Measurements from ENCODE around the gene HNF4A. TPM values are rescaled to one million over a fixed set of nuclear protein-coding genes. Genes with fewer than 3 reads are reported as not detected.
"Not testable (repeated sequence)": the region's sequence is repeated elsewhere in the genome, so short reads cannot be mapped to it uniquely, and the experiment has no call there.

HNF4A gene
- total RNA-seq, 3 donors from 2014 or later: 0.11 to 0.27 (median 0.18) TPM

DNA sequence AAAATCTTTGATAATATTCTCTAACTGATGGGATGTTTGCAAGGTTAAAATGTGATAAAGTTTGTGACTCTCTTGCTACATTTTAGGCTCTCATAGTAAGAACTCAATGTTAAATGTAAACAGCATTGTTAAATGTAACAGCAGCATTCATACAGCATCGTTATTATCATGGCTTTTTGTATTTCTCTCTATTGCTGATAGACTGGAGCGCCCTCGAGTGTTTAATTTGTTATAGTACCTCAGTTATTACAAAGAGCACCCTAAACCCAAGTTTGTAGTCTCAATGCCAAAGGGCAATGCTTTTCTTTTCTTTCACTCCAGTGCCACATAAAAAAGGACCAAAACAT, 105.3 kb downstream of the HNF4A start:
- Mint-ChIP-seq H3K27me3 (ENCODE audit: low read depth) (peaks cover 2% of the 10 kb centered on the region), H3K36me3 (ENCODE audit: insufficient read depth) (no peaks in the 10 kb centered on the region), H3K9me3 (no peaks in the 10 kb centered on the region)

DNA sequence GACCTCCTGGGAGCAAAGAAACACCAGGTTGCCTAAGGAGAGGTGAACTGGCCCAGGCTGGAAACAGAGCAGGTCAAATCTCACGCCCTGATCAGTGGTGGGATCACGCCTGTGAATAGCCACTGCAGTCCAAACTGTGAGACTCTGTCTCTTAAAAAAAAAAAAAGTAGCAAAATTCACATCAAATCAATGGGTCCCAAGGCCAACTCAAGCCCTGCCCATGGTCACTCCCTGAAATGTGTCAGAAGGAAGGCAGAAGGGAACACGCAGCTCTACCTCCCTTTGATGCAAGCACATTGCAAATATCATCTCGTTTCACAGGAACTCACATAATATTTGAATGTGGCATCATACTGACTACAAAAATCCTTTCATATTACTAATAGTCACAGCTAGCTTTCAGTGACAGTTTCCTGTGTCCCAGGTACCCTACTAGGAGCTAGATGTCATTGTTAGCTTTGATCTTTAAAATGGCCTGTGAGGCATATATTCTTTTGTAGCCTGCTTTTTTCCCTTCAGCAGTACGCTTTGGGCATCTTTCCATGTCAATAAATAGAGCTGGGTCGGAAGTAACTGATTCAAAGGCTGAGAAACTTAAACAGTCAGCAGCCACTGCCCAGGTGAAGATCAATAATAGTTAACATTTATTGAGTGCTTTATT, 105.8 kb downstream of the HNF4A start:
- Mint-ChIP-seq H3K36me3 (ENCODE audit: insufficient read depth) (no peaks in the 10 kb centered on the region), H3K27me3 (ENCODE audit: low read depth) (peaks cover 2% of the 10 kb centered on the region), H3K9me3 (no peaks in the 10 kb centered on the region), H3K4me3 (no peak overlapping the region), H3K4me1 (ENCODE audit: low read depth) (no peaks in the 10 kb centered on the region)
- no peak for DNase-seq
- no peak for ATAC-seq

More for the DNA sequence above, 105.3 kb downstream of the HNF4A start:
- Mint-ChIP-seq H3K4me1 (ENCODE audit: low read depth) (no peaks in the 10 kb centered on the region), H3K4me3 (no peak overlapping the region)
- DNase-seq (no peak), ATAC-seq (no peak)

DNA sequence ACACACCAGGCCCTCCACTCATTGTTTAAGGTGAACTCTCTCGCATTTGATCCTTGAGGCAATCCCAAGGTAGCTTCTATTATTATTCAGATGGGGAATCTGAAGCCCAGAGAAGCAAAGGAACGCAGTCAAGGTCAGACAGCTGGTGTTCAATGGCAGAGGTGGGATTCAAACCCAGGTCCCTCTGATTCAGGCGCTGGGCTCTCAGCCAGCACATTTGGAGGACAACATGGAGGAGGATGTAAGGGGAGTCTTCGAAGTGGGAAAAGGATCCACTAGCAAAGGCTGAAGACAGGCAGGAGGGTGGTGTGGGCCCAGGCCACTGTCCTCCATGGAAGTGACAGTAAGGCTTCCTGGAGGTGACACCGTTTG, 106.3 kb downstream of the HNF4A start:
- Mint-ChIP-seq H3K4me1 (ENCODE audit: low read depth) (no peaks in the 10 kb centered on the region), H3K4me3 (no peak overlapping the region), H3K27me3 (ENCODE audit: low read depth) (peaks cover 4% of the 10 kb centered on the region), H3K9me3 (no peaks in the 10 kb centered on the region), H3K36me3 (ENCODE audit: insufficient read depth) (no peaks in the 10 kb centered on the region)
- ATAC-seq (no peak), DNase-seq (no peak)

DNA sequence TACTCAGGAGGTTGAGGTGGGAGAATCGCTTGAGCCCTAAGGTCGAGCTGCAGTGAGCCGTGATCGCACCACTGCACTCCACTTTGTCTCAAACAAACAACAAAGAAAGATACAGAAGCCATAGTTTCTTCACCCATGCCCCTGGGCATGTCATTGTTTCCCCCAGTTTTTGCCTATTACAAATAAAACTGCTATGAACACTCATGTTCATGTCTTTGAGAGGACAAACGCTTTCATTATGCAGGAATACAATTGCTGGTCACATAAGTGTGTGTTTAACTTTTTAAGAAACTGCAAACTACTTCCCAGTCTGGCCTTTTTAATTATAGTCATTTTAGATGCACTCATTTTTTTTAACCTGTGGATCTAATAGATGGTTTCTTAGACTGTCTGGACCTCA, 108.0 kb downstream of the HNF4A start:
- no peaks in the 10 kb centered on the region for H3K4me1 Mint-ChIP-seq (ENCODE audit: low read depth)
- no peak for DNase-seq
- peaks cover 4% of the 10 kb centered on the region for H3K27me3 Mint-ChIP-seq (ENCODE audit: low read depth)
- H3K36me3 Mint-ChIP-seq (ENCODE audit: insufficient read depth): no peaks in the 10 kb centered on the region
- ATAC-seq: no peak
- H3K9me3 Mint-ChIP-seq: no peaks in the 10 kb centered on the region
- no peak overlapping the region for H3K4me3 Mint-ChIP-seq

DNA sequence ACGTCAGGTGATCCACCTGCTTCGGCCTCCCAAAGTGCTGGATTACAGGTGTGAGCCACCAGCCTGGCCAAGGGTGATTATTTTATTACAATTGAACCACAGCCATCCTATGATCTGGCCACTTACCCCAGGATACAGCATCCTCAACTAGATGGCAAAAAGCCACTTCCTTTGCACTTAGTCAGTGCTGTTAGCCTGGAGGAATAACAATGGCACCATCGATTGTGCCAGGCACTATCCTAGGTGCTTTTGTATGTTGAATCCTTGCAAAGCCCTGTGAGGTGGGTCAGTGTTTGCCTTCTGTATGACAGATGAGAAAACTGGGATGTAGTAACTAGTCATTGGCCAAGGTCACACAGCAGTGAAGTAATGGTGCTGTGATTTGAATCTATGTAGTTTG, 109.0 kb downstream of the HNF4A start:
- no peaks in the 10 kb centered on the region for H3K4me1 Mint-ChIP-seq (ENCODE audit: low read depth)
- H3K9me3 Mint-ChIP-seq: no peaks in the 10 kb centered on the region
- ATAC-seq (no peak), DNase-seq (no peak)
- H3K27me3 Mint-ChIP-seq (ENCODE audit: low read depth): peaks cover 4% of the 10 kb centered on the region
- no peak overlapping the region for H3K4me3 Mint-ChIP-seq
- H3K36me3 Mint-ChIP-seq (ENCODE audit: insufficient read depth): no peaks in the 10 kb centered on the region

DNA sequence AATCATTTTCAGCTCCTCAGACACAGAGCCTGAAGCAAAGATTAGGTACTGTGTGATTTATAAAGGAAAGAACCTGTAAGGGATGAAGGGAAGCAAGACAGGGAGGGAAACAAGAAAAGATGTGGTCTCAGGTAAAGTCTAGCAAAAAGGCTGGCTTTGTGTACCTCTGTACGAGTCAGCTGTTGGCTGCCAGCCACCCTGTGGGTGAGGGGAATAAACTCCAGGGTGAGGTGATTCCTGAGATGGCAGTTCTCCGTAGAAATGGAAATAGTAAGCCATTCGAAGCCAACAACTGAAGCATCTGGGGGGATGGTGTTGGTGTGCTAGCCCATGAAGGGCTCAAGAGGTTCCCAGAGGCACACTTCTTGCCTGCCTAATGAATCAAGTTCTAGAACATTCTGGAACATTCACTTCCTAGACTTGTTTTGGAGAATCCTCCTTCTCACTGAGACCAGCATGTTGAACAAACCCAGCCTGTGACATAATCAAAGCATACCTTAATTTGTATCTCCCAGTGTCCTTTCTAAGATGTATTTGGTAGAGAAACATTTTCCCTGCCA, 109.6 kb downstream of the HNF4A start:
- ATAC-seq: no peak
- no peak for DNase-seq
- Mint-ChIP-seq H3K4me3 (no peak overlapping the region), H3K27me3 (ENCODE audit: low read depth) (peaks cover 4% of the 10 kb centered on the region), H3K36me3 (ENCODE audit: insufficient read depth) (no peaks in the 10 kb centered on the region), H3K4me1 (ENCODE audit: low read depth) (no peaks in the 10 kb centered on the region), H3K9me3 (no peaks in the 10 kb centered on the region)

DNA sequence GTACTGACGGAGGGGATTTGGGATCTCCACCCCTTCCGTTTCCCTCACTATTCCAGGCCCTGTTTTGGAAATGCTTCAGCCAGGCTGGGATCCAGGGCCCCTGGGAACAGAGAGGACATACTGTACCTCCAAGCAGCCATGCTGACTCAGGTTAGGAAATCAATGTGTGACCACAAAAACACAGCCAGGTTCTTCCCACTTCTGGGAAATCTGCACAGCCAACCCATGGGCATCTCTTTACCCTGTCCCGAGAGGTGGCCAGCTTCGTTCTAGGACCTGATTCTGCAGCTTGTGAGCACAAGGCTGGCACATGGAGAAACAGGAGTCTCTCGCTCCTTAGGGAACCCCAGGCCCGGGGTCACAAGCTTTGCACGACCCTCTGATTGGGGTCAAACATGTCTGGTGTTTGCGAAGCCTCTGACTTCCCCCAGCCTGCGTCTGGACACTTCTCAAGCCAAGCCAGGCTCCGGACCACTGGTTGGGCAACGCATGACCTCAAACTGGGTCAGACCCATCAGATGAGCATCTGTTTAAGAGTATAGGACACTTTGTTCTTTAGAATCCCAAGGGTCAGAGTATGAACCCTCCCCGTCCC, 111.9 kb downstream of the HNF4A start:
- Mint-ChIP-seq H3K9me3 (no peaks in the 10 kb centered on the region), H3K4me3 (no peak overlapping the region), H3K27me3 (ENCODE audit: low read depth) (peaks cover 4% of the 10 kb centered on the region), H3K36me3 (ENCODE audit: insufficient read depth) (no peaks in the 10 kb centered on the region), H3K4me1 (ENCODE audit: low read depth) (no peaks in the 10 kb centered on the region)
- DNase-seq: no peak
- ATAC-seq: no peak

DNA sequence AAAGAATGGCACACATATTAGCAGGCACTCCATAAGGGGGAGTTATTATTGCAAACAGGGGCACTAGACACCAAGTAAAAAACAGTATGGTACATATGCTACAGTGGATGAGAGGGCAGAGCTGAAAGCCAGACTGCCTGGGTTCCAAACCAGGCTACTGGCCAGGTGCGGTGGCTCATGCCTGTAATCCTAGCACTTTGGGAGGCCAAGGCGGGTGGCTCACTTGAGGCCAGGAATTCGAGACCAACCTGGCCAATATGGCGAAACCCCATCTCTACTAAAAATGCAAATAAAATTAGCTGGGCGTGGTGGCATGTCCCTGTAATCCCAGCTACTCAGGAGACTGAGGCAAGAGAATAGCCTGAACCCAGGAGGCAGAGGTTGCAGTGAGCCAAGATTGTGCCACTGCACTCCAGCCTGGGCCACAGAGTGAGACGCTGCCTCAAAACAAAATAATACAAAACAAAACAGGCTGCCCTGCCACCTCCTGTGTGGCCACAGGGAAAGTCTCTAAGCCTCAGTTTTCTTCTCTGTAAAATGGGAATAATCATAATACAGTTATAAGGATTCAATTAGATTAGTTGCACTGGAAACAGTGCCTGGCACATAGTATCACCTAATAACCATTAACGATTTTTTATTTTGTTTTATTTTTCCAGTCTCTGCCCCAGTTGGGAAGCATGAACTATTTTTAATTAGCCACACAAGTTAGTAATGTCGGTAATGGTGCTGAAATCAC, 112.7 kb downstream of the HNF4A start:
- no peak for ATAC-seq
- Mint-ChIP-seq H3K9me3 (no peaks in the 10 kb centered on the region), H3K4me1 (ENCODE audit: low read depth) (no peaks in the 10 kb centered on the region), H3K27me3 (ENCODE audit: low read depth) (peaks cover 2% of the 10 kb centered on the region), H3K4me3 (no peak overlapping the region), H3K36me3 (ENCODE audit: insufficient read depth) (no peaks in the 10 kb centered on the region)
- DNase-seq: no peak

DNA sequence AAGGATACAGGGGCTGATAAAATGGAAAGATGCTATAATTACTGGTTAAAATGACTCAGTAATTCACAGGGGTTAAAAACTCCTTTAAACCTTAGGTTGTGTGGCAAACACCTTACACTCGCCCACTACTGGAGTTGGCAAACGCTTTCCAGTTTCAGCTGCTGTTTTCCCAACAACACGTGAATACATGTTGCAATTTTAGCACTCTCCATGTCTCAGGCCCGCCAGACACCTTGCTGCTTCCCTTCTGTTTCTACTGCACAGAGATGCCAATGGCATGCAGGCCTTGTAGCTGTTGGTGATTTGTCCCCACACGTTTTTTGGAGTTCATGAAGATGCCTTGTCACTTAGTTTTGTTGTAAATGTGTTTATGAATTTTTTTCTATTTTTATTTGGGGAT, 114.8 kb downstream of the HNF4A start:
- H3K27me3 Mint-ChIP-seq (ENCODE audit: low read depth): peaks cover 2% of the 10 kb centered on the region
- H3K36me3 Mint-ChIP-seq (ENCODE audit: insufficient read depth): no peaks in the 10 kb centered on the region
- H3K4me3 Mint-ChIP-seq: no peak overlapping the region
- peaks cover 4% of the 10 kb centered on the region for H3K4me1 Mint-ChIP-seq (ENCODE audit: low read depth)
- DNase-seq (no peak), ATAC-seq (no peak)
- no peaks in the 10 kb centered on the region for H3K9me3 Mint-ChIP-seq

DNA sequence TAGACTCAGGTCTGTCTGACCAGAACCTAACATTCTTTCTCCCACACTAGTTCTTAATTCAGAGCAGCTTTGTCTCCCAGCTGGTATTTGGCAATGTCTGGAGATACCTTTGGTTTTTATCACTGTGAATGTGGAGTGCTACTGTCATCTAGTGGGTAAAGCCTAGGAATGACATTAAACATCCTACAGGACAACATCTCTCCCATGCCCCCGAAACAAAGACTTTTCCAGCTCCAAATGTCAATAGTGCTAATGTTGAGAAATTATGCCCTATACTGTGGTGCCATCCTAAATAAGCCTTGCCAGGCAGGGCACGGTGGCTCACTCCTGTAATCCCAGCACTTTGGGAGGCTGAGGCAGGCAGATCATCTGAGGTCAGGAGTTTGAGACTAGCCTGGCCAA, 116.0 kb downstream of the HNF4A start:
- Mint-ChIP-seq H3K36me3 (ENCODE audit: insufficient read depth) (no peaks in the 10 kb centered on the region), H3K27me3 (ENCODE audit: low read depth) (peaks cover under 1% of the 10 kb centered on the region), H3K4me3 (no peak overlapping the region), H3K4me1 (ENCODE audit: low read depth) (peaks cover 14% of the 10 kb centered on the region), H3K9me3 (no peaks in the 10 kb centered on the region)
- ATAC-seq (no peak), DNase-seq (no peak)

DNA sequence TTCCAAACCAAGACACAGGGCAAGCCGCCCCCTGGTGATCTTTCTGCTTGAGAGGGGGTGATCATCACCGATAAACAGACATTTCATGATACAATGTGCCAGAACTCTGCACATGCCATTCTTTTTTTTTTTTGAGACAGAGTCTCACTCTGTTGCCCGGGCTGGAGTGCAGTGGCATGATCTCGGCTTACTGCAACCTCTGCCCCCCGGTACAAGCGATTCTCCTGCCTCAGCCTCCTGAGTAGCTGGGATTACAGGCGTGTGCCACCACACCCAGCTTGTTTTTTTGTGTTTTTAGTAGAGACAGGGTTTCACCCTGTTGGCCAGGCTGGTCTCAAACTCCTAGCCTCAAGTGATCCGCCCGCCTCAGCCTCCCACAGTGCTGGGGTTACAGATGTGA, 116.8 kb downstream of the HNF4A start:
- not testable (repeated sequence) for H3K9me3 Mint-ChIP-seq; ATAC-seq; H3K27me3 Mint-ChIP-seq (ENCODE audit: low read depth); DNase-seq; H3K36me3 Mint-ChIP-seq (ENCODE audit: insufficient read depth); H3K4me3 Mint-ChIP-seq
- peaks cover 22% of the 10 kb centered on the region for H3K4me1 Mint-ChIP-seq (ENCODE audit: low read depth)

DNA sequence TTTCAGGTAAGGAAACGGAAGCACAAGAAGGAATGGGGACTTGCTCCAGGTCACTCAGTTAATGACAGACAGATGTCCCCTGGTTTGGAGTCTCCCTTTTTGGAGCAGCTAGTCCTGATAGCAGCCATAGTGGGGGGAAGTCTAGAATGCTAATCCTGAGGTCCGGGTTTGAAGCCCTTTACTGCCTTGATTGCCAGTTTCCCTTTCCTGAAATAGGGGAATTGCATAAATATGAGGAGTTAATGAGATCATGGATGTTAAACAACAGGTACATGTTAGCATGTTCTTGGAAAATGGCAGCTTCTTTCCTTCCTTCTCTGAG, 119.8 kb downstream of the HNF4A start:
- H3K4me1 Mint-ChIP-seq (ENCODE audit: low read depth): peaks cover 25% of the 10 kb centered on the region
- no peaks in the 10 kb centered on the region for H3K27me3 Mint-ChIP-seq (ENCODE audit: low read depth)
- no peaks in the 10 kb centered on the region for H3K9me3 Mint-ChIP-seq
- no peak for ATAC-seq
- H3K36me3 Mint-ChIP-seq (ENCODE audit: insufficient read depth): no peaks in the 10 kb centered on the region
- no peak for DNase-seq
- H3K4me3 Mint-ChIP-seq: peak overlapping the region; percentile 95

DNA sequence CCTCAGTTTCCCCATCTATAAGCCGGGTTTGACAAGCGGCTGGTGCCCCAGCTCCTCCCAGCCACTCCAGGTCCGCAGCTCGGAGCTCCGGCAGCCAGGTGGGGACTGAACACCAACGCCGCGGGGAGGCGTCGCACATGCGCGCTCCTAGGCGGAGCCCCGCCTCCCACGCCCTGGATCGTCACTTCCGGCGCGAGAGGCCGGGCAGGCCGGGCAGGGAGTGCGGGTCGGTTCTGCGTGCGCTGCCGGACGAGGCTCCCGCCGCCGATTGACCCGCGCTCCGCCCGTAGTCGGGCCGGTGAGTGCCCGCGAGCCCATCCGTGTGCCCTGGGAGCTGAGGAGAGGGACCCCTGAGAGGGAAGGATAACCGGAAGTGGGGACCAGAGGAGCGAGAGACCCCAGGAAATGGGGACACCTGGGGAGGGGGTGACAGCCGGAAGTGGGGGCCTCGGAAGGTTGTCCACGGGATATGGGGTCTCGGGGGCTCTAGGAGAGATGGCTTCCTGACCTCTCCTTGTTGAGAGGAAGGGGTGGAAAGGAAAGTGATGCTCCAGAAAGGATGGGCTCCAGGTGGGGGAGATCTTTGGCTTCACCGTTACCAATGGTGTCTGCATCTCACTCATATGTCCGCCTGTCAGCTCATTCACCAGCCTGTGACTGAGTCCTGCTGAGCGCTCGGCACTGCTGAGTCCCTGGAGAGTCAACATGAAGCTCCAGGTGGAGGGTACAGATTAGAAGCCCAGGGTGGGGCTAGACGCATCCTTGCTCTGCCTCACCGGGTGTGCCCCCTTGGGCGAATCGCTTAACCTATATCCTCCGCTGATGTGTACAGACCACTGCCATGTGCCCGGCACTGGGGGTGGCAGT, 120.4 kb downstream of the HNF4A start, which contains the start of gene TTPAL:
TTPAL (plus strand) TSS at position 181 of the 867 bp plus-strand sequence. CDS start 4,126 bp downstream, outside the sequence.
- peak; percentile 97 to 98 for ATAC-seq
- Mint-ChIP-seq H3K4me1 (ENCODE audit: low read depth) (peaks cover 25% of the 10 kb centered on the region), H3K4me3 (peak within 1 kb of the TSS; percentile 95), H3K9me3 (no peaks in the 10 kb centered on the region), H3K36me3 (ENCODE audit: insufficient read depth) (peaks cover 3% of the 10 kb centered on the region), H3K27me3 (ENCODE audit: low read depth) (no peaks in the 10 kb centered on the region)
- peak; percentile 89 for DNase-seq

DNA sequence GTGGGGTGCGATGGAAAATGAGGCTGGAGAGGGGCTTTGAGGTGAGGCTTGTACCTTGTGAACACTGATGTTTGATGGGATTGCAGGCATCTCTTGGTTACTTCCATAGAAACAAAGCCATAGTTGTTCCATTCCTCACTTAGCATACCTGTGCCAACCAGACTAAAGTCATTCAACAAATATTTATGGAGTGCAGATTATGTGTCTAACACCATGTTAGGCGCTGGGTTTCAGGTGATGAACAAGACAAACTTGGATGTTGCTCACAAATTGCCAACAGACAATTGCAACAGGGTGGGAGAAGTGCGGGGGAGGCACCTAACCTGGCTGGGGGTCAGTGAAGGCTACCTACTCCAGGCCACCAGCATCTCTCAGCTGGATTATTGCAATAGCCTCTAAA, 121.7 kb downstream of the HNF4A start:
- ATAC-seq (no peak), DNase-seq (no peak)
- H3K4me3 Mint-ChIP-seq: peak overlapping the region; percentile 95
- H3K9me3 Mint-ChIP-seq: no peaks in the 10 kb centered on the region
- peaks cover 11% of the 10 kb centered on the region for H3K36me3 Mint-ChIP-seq (ENCODE audit: insufficient read depth)
- no peaks in the 10 kb centered on the region for H3K27me3 Mint-ChIP-seq (ENCODE audit: low read depth)
- peaks cover 25% of the 10 kb centered on the region for H3K4me1 Mint-ChIP-seq (ENCODE audit: low read depth)
